Tibial nerve (tissue), 4 donors: ENCODE results near the gene RNF182.

Experiments
- CTCF ChIP-seq, 5 experiments: fragments of 200-600 bp in 3 of 5; fragments of 450-650 bp in 2 of 5; sonication (generic) in 3 of 5; IDR thresholded peaks; one replicate each; pipeline ENCODE4 v1.5.1; 2016 to 2019; ENCODE audit warnings: antibody characterized with exemption in 5 of 5, mild to moderate bottlenecking in 3 of 5, moderate library complexity in 2 of 5
- EP300 ChIP-seq, 2 donors: sonication (generic); formaldehyde crosslinking; IDR thresholded peaks; one replicate each; pipeline ENCODE4 v1.6.1; 2017; ENCODE audit warnings: antibody characterized with exemption in 2 of 2, mild to moderate bottlenecking in 1 of 2
- POLR2A ChIP-seq, 2 donors: fragments of 450-650 bp; IDR thresholded peaks; one replicate each; pipeline ENCODE4 v1.6.1; 2017; ENCODE audit warnings: antibody characterized with exemption in 2 of 2, mild to moderate bottlenecking in 2 of 2, moderate library complexity in 2 of 2

- no peak for TF ChIP-seq CTCF (IDR thresholded peaks at IDR 0.05)
- TF ChIP-seq POLR2A (IDR thresholded peaks at IDR 0.05) = no peak
- TF ChIP-seq EP300 (IDR thresholded peaks at IDR 0.05) = no peak
Observed at GRCh38 chr6:13946506-13946905, 21.8 kb downstream of the RNF182 start.
